NOMO-1 treated with dmso at 0.1 percent for 144 hours (cell line): ENCODE data around the gene LYPD8.
"Not testable (repeated sequence)": the region's sequence is repeated elsewhere in the genome, so short reads cannot be mapped to it uniquely, and the experiment has no call there.

ENCODE experiments used
- DNase-seq: peaks from one replicate; lab custom pipeline; 2025; ENCODE audit not compliant: unreplicated experiment; lab: John Stamatoyannopoulos, UW

LYPD8 gene

GRCh38 chr1:248755517-248755916 is at the start of gene LYPD8:
Gene LYPD8 (minus strand): TSS chr1:248755759. CDS start chr1:248751081, 4,678 bp downstream.
- DNase-seq, result no peak

GRCh38 chr1:248804771-248805681 is 49.5 kb upstream of the LYPD8 start:
- peak; percentile 94 for DNase-seq

- DNase-seq, result not testable (repeated sequence)
Measured at GRCh38 chr1:248803501-248803900, 47.9 kb upstream of the LYPD8 start.

- no peak for DNase-seq
Measured at GRCh38 chr1:248802454-248802853, 46.9 kb upstream of the LYPD8 start.

GRCh38 chr1:248800459-248800858 is 44.9 kb upstream of the LYPD8 start:
- DNase-seq, result no peak

GRCh38 chr1:248798791-248799190 is 43.2 kb upstream of the LYPD8 start:
- DNase-seq, result no peak

- not testable (repeated sequence) for DNase-seq
Measured at GRCh38 chr1:248794663-248795062, 39.1 kb upstream of the LYPD8 start.

- DNase-seq, result no peak
Measured at GRCh38 chr1:248793592-248793991, 38.0 kb upstream of the LYPD8 start.

GRCh38 chr1:248792342-248792741 is 36.8 kb upstream of the LYPD8 start:
- peak; percentile 82 for DNase-seq

- DNase-seq, result no peak
Measured at GRCh38 chr1:248791010-248791409, 35.5 kb upstream of the LYPD8 start.

GRCh38 chr1:248790456-248790855 is 34.9 kb upstream of the LYPD8 start:
- no peak for DNase-seq

GRCh38 chr1:248789337-248789736 is 33.8 kb upstream of the LYPD8 start:
- DNase-seq, result not testable (repeated sequence)

GRCh38 chr1:248788327-248788726 is 32.8 kb upstream of the LYPD8 start:
- DNase-seq, result no peak

GRCh38 chr1:248787430-248787829 is 31.9 kb upstream of the LYPD8 start:
- no peak for DNase-seq

GRCh38 chr1:248786156-248786555 is 30.6 kb upstream of the LYPD8 start:
- peak; percentile 63 for DNase-seq

GRCh38 chr1:248783367-248783766 is 27.8 kb upstream of the LYPD8 start:
- no peak for DNase-seq

- DNase-seq, result no peak
Measured at GRCh38 chr1:248782416-248783141, 27.0 kb upstream of the LYPD8 start.

GRCh38 chr1:248779350-248779749 is 23.8 kb upstream of the LYPD8 start:
- no peak for DNase-seq

- no peak for DNase-seq
Measured at GRCh38 chr1:248778906-248779305, 23.3 kb upstream of the LYPD8 start.

- DNase-seq, result no peak
Measured at GRCh38 chr1:248776991-248777390, 21.4 kb upstream of the LYPD8 start.

- DNase-seq, result no peak
Measured at GRCh38 chr1:248775441-248775840, 19.9 kb upstream of the LYPD8 start.

- DNase-seq, result no peak
Measured at GRCh38 chr1:248759644-248760043, 4.1 kb upstream of the LYPD8 start.
